WI38 (cell line): ENCODE results near the gene KEAP1.
"Not testable (repeated sequence)": the region's sequence is repeated elsewhere in the genome, so short reads cannot be mapped to it uniquely, and the experiment has no call there.

Experiments
- H3K4me3 ChIP-seq: 2 replicates; pipeline ENCODE4 v1.5.1; 2011; ENCODE audit warnings: low read depth, mild to moderate bottlenecking, control low read depth, low read length
- TF ChIP-seq, protein P1 (sequence below): IDR thresholded peaks from 2 replicates; pipeline ENCODE4 v1.5.1; 2012; ENCODE audit warnings: low read depth, mild to moderate bottlenecking, control low read depth, low read length

The KEAP1 gene

DNA sequence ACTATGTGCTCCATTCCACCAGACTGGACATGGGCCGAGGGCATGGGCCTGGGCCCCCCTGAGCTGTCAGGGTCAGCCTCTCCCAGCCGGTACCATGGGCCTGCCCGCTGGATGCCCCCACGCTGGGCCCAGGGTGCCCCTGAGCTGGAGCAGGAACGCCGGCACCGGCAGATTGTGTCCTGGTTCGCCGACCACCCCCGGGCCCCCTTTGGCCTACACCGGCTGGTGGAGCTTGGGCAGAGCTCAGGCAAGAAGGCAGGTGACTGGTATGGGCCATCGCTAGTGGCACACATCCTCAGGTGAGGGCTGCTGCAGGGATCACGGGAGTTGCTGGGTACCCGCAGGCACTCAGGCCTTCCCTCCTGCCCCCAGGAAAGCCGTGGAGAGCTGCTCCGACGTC lies 43.7 kb upstream of the KEAP1 start:
- no peak overlapping the region for H3K4me3 ChIP-seq
- TF ChIP-seq, protein P1, sequence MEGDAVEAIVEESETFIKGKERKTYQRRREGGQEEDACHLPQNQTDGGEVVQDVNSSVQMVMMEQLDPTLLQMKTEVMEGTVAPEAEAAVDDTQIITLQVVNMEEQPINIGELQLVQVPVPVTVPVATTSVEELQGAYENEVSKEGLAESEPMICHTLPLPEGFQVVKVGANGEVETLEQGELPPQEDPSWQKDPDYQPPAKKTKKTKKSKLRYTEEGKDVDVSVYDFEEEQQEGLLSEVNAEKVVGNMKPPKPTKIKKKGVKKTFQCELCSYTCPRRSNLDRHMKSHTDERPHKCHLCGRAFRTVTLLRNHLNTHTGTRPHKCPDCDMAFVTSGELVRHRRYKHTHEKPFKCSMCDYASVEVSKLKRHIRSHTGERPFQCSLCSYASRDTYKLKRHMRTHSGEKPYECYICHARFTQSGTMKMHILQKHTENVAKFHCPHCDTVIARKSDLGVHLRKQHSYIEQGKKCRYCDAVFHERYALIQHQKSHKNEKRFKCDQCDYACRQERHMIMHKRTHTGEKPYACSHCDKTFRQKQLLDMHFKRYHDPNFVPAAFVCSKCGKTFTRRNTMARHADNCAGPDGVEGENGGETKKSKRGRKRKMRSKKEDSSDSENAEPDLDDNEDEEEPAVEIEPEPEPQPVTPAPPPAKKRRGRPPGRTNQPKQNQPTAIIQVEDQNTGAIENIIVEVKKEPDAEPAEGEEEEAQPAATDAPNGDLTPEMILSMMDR: no peak

DNA sequence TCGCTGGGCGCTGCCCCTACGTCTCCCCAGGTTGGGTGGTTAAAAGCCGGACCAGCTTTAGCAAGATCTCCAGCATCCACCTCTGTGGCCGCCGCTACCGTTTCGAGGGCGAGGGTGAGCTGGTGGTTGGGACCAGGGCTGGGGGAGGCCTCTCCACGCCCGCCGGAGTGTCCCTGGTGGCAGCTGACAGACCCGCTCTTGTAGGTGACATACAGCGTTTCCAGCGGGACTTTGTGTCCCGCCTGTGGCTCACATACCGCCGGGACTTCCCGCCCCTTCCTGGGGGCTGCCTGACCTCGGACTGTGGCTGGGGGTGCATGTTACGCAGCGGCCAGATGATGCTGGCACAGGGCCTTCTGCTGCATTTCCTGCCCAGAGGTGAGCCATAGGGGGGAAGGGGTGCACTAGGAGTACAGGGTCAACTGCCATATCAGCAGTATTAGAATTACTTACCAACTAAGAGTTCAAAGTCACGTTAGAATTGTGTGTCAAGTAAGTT lies 41.6 kb upstream of the KEAP1 start:
- TF ChIP-seq, protein P1: no peak
- H3K4me3 ChIP-seq: peak overlapping the region; percentile 91

DNA sequence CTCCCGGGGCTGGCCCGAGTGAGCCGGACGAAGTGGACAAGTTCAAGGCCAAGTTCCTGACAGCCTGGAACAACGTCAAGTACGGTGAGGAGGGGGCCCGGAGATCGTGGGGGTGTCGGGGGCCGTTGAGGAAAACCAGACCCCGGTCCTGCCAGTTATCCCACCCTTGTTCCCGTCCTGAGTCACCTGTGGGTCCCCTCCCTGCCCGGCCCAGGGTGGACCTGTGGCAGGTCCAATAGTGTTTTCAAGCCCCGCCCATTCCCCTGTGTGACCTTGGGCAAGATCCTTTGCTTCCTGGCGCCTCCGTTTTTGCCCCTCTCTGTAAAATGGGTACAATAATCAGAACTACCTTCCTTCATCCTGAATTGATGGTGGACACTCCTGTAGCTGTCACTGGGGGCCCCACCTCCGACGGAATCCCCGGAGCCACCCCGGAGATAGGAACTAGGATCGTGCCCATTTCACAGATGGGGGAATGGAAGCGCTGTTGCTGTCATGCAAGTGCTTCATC lies 41.1 kb upstream of the KEAP1 start:
- peak overlapping the region; percentile 91 for H3K4me3 ChIP-seq
- TF ChIP-seq, protein P1: no peak

DNA sequence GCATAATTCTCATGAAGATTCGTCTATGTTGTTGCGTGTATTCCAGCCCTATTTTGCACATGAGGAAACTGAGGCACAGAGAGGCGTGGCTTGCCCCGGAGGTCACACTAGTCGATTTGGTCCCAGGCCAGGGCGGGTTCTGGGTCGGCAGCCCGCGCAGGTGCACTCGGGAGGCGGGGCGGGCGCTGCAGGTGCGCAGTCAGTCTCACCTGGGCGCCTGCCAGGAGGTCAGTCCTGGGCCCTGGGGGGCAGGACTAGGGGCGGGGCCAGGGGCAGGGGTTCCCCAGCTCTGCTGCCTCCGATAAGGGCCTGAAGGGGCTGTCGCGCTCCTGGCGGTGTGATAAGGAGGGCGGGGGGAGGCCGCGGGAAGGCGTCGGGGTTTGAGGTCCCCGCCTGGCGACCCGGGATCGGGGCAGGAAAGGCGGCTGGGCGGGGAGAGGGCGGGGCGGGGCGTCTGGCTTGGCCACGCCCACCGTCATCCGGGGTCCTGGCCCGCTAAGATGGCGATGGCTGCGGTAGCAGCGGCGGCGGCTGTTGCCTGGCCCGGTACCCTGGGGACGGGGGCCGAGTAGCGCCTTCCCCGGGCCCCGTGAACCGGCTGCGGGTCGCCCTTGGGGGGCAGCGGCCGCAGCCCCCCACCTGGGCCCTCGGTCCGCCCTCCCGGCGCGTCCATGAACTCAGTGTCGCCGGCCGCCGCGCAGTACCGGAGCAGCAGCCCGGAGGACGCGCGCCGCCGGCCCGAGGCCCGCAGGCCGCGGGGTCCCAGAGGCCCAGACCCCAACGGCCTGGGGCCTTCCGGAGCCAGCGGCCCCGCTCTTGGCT lies 40.5 kb upstream of the KEAP1 start, which contains the start of gene ATG4D:
Gene ATG4D (plus strand): TSS at position 485 of the 822 bp plus-strand sequence. CDS start 187 bp downstream, at position 672.
- TF ChIP-seq, protein P1: no peak

DNA sequence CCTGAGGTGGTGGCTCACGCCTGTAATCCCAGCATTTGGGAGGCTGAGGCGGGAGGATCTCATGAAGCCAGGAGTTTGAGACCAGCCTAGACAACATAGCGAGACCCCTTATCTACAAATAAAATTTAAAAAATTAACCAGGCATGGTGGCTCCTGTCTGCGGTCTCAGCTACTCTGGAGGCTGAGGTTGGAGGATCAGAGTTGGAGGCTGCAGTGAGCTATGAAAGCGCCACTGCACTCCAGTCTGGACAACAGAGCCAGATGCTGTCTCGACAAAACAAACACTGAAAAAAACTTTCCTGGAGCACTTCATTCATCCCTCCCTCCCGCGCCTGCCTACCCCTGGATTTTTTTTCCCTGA lies 39.9 kb upstream of the KEAP1 start:
- TF ChIP-seq, protein P1: no peak
- H3K4me3 ChIP-seq: peak overlapping the region; percentile 91

More for the DNA sequence above, 40.5 kb upstream of the KEAP1 start, which contains the start of gene ATG4D:
- H3K4me3 ChIP-seq: peak within 1 kb of the TSS; percentile 91

DNA sequence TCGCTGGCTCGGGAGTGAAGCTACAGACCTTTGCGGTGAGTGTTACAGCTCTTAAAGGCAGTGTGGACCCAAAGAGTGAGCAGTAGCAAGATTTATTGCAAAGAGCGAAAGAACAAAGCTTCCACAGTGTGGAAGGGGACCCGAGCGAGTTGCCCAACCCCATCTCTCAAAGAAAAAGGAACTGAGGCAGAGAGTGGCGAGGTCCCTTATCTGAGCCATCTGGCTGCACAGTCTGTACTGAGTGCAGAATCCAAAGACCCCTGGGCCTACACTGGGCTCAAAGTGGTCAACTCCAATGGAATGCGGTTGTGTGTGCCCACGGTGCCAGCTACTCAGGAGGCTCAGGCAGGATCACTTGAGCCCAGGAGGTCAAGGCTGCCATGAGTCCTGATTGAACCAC lies 35.9 kb upstream of the KEAP1 start:
- H3K4me3 ChIP-seq: not testable (repeated sequence)

DNA sequence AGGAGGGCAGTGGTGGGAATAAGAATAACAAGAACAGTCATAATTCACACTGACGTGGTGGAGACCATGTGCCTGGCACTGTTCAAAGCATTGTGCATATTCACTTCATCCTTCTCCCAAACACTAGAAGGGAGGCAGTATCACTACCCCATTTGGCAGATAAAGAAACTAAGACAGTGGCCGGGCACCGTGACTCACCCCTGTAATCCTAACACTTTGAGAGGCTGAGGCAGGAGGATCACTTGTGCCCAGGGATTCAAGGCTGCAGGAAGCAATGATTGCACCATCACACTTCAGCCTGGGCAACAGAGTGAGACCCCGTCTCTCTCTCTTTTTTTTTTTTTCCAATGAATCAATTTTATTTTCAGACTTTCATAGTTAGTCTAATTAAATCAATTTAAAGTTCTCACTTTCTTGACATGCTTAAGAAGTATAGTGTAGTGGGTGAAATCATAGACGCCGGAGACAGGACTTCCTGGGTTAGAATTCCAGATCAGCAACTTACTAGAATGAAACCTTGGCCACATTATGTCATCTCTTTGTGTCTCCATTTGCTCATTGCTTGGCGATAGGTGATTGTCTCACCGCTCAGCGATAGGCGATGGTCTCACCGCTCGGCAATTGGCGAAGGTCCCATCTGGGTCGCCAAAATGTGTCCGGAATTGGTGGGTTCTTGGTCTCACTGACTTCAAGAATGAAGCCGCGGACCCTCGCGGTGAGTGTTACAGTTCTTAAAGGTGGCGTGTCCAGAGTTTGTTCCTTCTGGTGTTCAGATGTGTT lies 35.2 kb upstream of the KEAP1 start:
- no peak overlapping the region for H3K4me3 ChIP-seq
- TF ChIP-seq, protein P1: no peak
